ENCODE measurements around the gene EHMT2.
"Not testable (repeated sequence)": the region's sequence is repeated elsewhere in the genome, so short reads cannot be mapped to it uniquely, and the experiment has no call there.

EHMT2 gene

DNA sequence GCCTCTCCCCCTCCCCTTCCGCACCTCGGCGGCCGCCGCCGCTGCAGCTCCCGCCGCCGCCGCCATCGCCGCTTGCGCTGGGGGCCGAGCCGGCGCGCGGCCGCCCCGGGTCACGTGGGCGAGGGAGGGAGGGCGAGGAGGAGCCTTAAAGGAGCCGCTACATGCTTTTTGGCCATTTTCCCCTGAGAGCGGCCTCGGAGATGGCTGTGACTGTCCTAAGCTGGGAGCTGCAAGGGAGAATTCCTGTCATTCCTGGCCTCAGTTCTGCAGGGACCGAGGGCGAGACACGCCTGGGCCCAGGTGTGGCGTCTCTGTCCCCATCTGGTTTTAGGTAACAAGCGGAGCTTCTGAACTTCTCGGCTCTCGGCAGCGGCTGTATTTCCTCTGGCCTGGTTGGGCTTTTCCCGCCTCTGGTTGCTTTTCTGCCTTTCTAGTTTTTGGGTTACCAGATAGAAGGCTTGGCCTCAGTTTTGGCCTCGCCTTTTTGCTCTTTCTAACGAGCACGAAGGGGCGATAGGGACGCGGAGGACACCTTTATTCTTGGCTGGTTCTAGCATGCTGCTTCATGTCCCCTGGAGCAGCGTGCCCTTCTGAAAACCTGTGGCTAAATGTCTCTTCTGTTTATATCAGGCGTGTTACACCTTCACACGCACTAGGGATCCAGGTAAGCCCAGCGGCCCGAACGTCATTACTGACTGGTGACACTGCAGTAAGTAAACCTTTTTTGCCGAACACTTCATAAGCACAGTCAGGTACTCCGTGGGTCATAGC, at the start of gene EHMT2:
Gene EHMT2, minus strand, starts transcription at position 87 of the 771 bp plus-strand sequence. Its CDS starts 21 bp downstream, at position 66.
- DNase-seq: peak; percentile 83 to 85 (median 85)

DNA sequence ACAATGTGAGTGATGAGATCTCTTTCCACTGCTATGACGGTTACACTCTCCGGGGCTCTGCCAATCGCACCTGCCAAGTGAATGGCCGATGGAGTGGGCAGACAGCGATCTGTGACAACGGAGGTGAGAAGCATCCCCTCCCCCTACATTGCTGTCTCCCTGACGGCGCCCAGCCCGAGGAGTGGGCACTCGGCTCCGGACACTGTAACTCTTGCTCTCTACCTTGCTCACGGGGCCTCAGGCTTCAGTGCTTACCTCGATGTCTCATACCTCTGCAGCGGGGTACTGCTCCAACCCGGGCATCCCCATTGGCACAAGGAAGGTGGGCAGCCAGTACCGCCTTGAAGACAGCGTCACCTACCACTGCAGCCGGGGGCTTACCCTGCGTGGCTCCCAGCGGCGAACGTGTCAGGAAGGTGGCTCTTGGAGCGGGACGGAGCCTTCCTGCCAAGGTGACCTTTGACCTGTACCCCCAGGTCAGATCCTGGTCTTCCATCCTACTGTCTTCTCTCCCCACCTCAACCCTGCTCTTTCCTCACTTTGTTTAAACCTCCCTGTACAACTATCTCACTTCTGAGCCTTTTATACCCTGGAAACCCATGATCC, 49.7 kb upstream of the EHMT2 start:
- DNase-seq: no peak

DNA sequence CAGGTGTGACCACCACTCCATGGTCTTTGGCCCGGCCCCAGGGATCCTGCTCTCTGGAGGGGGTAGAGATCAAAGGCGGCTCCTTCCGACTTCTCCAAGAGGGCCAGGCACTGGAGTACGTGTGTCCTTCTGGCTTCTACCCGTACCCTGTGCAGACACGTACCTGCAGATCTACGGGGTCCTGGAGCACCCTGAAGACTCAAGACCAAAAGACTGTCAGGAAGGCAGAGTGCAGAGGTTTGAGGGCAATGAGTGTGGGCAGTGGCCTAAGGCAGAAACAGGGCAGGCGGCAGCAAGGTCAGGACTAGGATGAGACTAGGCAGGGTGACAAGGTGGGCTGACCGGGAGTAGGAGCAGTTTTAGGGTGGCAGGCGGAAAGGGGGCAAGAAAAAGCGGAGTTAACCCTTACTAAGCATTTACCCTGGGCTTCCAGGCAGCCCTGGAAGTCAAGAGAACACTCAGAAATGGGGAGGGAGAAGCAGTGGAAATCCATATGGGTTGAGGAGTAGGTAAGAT, 48.9 kb upstream of the EHMT2 start:
- no peak for DNase-seq

DNA sequence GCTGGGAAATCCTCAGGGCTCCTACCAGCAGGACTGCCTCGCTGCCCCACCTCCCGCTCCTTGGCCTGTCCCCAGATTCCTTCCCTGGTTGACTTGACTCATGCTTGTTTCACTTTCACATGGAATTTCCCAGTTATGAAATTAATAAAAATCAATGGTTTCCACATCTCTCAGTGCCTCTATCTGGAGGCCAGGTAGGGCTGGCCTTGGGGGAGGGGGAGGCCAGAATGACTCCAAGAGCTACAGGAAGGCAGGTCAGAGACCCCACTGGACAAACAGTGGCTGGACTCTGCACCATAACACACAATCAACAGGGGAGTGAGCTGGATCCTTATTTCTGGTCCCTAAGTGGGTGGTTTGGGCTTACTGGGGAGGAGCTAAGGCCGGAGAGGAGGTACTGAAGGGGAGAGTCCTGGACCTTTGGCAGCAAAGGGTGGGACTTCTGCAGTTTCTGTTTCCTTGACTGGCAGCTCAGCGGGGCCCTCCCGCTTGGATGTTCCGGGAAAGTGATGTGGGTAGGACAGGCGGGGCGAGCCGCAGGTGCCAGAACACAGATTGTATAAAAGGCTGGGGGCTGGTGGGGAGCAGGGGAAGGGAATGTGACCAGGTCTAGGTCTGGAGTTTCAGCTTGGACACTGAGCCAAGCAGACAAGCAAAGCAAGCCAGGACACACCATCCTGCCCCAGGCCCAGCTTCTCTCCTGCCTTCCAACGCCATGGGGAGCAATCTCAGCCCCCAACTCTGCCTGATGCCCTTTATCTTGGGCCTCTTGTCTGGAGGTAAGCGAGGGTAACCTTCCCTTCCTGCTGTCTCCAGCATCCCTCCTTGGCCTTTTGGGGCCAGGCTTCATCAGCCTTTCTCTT, 48.2 kb upstream of the EHMT2 start, which contains the start of gene CFB:
Gene CFB, plus strand, starts transcription at position 589 of the 863 bp plus-strand sequence. Its CDS starts 127 bp downstream, at position 716.
- DNase-seq: no peak

DNA sequence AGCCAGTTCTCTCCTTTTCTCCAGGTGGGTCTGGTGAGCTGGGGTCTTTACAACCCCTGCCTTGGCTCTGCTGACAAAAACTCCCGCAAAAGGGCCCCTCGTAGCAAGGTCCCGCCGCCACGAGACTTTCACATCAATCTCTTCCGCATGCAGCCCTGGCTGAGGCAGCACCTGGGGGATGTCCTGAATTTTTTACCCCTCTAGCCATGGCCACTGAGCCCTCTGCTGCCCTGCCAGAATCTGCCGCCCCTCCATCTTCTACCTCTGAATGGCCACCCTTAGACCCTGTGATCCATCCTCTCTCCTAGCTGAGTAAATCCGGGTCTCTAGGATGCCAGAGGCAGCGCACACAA, 47.6 kb upstream of the EHMT2 start:
- no peak for DNase-seq

DNA sequence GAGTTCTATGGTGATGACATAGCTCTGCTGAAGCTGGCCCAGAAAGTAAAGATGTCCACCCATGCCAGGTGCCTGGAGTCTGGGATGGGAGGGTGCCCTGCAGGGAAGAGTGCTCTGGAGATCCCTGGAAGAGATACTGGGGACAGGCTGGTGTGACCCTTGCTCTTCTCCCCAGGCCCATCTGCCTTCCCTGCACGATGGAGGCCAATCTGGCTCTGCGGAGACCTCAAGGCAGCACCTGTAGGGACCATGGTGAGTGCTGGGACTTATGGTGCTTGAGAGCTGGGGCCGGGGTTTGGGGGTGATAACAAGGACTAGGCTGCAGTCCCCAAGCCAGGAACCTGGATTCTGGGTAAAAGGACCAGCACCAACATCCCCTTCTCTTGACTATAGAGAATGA, 46.2 kb upstream of the EHMT2 start:
- no peak for DNase-seq

DNA sequence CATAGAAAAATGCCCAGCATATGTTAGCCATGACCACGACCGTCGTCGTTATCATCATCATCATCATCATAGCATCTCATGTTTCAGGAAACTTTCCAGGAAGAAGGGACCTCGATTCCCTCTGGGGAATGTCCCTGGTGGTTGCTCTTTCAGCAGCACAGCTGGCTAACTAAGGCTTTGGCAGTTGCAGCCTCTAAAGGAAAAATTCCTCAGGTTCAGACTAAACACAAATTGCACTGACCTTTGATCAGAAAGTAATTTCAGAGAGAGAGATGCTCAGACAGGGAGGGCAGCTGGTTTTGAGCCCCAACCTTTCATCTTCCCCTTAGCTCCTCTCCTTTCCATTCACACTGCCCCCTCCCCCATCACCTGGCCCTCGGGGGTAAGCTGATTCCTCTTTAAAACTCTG, 42.8 kb upstream of the EHMT2 start:
- no peak for DNase-seq

DNA sequence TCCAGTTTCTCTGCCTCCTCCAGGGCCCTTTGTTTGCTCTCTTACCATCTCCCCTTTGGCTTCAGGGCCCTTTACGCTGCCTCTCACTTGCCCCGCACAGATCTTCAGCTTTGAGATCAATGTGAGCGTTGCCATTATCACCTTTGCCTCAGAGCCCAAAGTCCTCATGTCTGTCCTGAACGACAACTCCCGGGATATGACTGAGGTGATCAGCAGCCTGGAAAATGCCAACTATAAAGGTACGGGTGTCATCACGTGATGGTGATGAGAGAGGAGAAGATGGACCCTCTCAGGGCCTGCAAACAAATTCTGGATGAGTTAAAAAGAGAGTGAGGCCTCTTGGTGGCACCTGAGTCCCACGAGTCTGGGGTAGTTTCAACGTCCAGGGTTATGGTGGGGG, 38.3 kb upstream of the EHMT2 start:
- DNase-seq: no peak

DNA sequence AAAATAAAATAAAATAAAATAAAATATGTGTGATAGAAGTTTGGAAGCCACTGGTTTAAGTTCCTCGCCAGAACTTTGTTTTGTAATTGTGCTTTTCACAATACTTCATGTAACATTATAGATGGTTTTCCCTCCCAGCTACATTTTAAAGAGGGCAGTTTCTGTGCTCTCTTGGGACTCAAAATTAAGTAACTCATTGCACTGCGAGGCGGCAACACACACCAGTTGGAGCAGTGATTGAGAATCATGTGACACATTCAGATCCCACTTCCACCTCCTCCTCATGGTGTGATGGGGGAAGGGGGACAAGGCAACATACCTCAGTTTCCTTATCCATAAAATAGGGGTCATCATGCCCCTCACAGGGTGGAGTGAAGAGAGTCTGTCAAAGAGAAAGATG, 37.5 kb upstream of the EHMT2 start:
- no peak for DNase-seq

DNA sequence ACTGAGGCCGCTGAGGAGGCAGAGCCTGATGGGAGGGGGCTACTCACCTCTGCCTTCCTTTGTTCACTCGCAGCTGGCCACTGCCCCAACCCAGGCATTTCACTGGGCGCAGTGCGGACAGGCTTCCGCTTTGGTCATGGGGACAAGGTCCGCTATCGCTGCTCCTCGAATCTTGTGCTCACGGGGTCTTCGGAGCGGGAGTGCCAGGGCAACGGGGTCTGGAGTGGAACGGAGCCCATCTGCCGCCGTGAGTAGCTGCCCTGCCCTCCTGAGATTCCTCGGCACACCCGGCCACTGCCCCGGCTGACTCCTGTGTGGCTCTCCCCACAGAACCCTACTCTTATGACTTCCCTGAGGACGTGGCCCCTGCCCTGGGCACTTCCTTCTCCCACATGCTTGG, 36.0 kb upstream of the EHMT2 start:
- no peak for DNase-seq

DNA sequence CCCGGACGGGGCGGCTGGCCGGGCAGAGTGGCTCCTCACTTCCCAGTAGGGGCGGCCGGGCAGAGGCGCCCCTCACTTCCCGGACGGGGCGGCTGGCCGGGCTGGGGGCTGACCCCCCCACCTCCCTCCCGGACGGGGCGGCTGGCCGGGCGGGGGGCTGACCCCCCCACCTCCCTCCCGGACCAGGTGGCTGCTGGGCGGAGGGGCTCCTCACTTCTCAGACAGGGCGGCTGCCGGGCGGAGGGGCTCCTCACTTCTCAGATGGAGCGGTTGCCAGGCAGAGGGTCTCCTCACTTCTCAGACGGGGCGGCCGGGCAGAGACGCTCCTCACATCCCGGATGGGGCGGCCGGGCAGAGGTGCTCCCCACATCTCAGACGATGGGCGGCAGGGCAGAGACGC, 34.6 kb upstream of the EHMT2 start:
- DNase-seq: not testable (repeated sequence)

DNA sequence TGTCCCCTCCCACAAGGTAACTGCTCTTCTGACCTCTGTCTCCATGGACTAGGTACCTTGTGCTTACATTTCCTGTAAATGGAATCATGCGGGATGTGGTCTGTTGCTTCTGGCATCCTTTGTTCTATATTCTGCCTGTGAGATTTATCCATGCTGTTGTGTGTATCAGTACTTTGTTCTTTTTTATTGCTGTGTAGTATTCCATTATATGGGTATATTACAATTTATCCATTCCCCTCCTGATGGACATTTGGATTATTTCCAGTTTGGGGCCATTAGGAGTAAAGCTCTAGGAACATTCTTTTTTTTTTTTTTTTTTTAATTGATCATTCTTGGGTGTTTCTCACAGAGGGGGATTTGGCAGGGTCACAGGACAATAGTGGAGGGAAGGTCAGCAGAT, 33.5 kb upstream of the EHMT2 start:
- no peak for DNase-seq

DNA sequence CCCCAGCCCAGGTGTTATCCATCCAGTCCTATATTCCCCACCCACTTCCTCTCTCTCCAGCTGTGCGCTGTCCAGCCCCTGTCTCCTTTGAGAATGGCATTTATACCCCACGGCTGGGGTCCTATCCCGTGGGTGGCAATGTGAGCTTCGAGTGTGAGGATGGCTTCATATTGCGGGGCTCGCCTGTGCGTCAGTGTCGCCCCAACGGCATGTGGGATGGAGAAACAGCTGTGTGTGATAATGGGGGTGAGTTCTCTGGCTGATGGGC, 31.1 kb upstream of the EHMT2 start:
- DNase-seq: no peak

DNA sequence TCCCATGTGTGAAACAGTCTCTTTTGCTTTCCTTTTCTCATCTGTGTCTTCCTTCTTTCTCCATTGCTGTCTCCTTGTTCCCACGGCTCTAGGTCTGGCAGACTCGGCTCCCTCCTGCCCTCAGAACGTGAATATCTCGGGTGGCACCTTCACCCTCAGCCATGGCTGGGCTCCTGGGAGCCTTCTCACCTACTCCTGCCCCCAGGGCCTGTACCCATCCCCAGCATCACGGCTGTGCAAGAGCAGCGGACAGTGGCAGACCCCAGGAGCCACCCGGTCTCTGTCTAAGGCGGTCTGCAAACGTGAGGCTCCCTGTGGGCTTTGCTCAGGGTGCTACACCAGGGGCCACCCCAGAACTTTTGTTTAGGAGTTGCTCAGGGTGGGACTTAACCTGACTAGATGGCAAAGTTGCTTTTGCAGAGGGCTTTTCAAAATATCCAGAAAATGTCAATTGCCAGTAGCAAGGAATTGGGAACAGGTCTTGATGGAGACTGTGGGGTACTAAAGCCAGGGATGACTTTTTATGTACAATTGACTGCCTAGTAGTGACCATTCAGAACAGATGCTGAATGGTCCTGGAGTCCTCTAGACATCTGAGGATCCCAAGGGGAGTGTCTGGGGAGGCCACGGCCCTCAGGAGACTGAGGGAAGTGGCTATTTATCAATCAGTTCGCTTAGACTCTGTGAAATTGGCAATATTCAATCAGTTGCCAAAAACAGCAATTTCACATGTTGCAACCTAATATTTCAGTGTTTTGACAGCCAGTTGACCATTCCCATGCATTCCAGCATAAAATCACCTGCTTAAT, 30.6 kb upstream of the EHMT2 start:
- DNase-seq: no peak

DNA sequence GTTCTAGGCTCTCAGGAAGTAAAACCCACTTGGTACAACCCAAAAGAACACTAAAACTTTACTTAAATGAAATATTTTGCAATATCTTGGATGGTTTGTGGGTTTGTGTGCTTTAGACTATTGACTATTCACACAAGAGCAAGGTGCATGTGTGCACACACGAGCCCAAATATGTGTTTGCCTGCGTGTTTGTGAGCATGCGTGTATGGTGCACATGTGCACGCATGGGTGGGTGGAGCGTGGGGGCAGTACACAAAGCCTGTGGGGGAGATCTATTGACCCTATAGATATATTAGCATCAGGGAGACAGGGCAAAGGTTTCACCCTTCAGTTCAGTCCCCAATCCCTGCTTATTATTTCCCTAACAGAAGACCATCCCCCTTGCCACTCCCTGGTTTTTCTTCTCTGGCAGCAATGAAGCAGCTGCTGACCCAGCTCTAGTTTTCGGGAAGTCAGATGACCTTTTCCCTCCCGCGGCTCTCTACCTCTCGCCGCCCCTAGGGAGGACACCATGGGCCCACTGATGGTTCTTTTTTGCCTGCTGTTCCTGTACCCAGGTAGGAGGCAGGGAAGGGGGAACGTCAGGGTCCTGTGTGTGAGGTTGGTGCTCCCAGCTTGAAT, 29.9 kb upstream of the EHMT2 start, which contains the start of gene C2:
Gene C2, plus strand, starts transcription at position 476 of the 621 bp plus-strand sequence. Its CDS starts 36 bp downstream, at position 512.
- DNase-seq: no peak

DNA sequence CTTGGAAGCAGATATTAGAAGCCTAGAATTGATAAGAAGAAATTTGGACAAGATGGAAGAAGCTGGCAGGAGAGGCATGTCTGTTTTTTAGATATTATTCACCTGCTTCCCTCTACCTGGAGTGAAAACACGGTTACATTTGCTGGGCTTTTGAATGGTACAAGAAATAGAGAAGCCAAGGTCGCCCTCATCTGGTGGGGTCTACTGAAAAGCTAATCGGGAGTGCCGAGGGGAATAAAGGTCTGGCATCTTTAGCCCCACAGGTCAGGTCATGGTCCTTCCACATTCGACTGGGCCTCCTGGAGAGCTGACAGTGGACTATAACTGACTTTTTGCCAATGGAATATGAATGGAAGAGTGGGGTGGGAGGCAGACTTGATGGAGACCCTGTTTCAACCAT, 25.4 kb upstream of the EHMT2 start:
- DNase-seq: peak in 1 of 3 experiments; percentile 29

DNA sequence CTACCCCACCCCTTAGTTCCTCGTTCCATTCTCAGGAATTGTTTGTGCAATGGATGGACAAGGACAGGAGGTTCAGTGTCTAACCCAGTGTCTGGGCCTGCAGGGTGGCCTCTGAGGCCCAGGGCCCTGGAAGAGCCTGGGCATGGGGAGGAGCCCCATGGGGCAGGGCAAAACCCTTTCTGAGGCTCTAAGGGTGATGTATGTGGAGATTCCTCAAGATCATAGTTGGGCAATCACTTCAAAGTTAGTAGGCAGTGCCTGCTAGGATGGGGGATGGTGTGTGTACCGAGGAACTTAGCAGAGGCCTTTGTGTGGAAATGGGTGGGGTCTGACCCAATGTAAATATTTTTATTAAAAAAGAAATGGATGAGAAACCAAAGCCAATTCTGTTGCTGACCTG, 23.3 kb upstream of the EHMT2 start:
- DNase-seq: no peak

DNA sequence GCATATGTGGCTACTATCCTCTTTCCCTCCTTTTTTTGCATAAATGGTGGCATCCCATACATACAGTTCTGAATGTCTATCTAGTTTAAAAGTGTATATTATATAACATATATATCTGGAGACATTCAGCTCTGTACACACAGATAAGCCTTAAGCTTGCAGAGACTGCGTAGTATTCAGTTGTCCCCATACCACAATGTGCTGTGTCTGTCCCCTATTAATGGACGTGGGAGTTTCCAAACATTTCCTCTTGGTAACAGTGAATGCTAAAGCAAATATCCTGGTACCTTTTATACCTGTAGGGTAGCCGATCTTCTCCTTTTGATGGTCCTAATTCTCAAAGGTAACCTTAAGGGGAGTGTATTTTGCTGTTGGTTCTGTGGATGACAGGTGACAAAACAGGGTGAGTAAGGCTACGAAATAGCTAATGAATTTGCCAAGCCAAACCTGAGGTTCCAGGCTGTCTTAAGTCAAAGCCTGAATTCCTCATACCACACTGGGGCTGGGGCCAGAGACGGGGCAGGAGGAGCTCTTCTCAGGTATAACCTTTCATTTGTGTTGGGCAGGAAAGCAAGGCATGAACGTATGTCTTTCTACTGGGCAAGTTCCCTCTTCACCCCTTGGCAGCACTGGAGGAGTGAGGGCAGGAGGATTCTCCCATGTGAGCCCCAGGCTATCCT, 22.3 kb upstream of the EHMT2 start:
- DNase-seq: no peak

DNA sequence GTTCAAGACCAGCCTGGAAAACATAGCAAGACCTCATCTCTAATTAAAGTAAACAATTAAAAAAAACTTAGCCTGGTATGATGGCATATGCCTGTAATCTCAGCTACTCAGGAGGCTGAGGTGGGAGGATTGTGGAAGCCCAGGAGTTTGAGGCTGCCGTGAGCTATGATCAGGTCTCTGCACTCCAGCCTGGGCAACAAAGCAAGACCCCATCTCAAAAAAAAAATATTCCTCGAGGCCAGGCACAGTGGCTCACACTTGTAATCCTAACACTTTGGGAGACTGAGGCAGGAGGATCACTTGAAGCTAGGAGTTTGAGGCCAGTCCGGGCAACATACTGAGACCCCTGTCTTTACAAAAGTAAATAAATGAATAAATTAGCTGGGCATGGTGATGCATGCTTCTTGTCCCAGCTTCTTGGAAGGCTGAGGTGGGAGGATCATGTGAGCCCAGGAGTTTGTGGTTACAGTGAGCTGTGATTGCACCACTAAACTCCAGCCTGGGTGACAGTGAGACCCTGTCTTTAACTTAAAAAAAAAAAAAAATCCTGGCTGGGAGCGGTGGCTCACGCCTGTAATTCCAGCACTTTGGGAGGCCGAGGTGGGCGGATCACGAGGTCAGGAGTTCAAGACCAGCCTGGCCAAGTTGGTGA, 20.7 kb upstream of the EHMT2 start:
- DNase-seq: no peak

DNA sequence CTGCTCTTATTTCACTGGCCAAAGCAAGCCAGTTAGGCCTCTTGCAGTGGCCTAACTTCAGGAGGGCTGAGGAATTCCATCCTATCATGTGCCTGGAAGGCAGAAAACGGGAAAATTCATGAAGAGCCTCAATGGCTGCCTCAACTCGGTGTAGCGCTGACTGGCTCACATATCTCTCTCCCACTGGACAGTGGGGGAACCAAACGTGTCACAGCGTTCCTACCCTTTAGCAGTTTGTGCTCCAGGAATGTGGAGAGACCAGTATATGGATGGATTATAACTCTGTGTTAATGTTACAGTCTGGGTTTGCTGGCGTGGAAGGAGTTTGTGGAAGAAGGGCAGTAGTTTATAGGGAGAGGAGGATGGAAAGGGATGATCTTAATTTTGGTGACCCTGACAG, 18.3 kb upstream of the EHMT2 start:
- no peak for DNase-seq

DNA sequence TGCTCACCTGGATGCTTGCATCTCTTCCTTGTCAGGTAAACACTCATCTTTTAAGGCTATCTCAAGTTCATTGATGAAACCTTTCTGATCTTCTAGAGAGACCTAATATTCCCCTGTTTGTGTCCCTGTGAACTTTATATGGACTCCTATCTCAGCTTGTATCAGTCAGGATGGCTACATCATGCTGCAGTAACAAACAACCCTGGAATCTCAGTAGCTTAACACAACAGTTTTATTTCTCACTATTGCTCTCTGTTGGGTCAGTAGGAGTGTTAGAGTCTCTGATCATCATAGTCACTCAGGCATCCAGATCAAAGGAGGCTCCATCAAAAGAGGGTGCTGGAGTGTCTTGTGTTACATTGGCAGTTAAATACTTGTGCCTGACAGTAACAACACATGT, 17.9 kb upstream of the EHMT2 start:
- DNase-seq: no peak

Data from NCI-H1417 (cell line).